DND-41 (cell line): ENCODE data around the gene ZNF44.

ENCODE experiments used
- EZH2 ChIP-seq: IDR thresholded peaks from 3 replicates; pipeline ENCODE4 v1.6.1; 2012; ENCODE audit warnings: borderline replicate concordance, low read depth, mild to moderate bottlenecking, moderate library complexity, low read length, inconsistent platforms; ENCODE audit not compliant: severe bottlenecking
- TF ChIP-seq, protein P1 (sequence below): IDR thresholded peaks from 2 replicates; pipeline ENCODE4 v1.5.1; 2012; ENCODE audit warnings: borderline replicate concordance, low read length, moderate library complexity, mild to moderate bottlenecking; ENCODE audit not compliant: poor library complexity, severe bottlenecking; ENCODE audit errors: extremely low read depth

DNA sequence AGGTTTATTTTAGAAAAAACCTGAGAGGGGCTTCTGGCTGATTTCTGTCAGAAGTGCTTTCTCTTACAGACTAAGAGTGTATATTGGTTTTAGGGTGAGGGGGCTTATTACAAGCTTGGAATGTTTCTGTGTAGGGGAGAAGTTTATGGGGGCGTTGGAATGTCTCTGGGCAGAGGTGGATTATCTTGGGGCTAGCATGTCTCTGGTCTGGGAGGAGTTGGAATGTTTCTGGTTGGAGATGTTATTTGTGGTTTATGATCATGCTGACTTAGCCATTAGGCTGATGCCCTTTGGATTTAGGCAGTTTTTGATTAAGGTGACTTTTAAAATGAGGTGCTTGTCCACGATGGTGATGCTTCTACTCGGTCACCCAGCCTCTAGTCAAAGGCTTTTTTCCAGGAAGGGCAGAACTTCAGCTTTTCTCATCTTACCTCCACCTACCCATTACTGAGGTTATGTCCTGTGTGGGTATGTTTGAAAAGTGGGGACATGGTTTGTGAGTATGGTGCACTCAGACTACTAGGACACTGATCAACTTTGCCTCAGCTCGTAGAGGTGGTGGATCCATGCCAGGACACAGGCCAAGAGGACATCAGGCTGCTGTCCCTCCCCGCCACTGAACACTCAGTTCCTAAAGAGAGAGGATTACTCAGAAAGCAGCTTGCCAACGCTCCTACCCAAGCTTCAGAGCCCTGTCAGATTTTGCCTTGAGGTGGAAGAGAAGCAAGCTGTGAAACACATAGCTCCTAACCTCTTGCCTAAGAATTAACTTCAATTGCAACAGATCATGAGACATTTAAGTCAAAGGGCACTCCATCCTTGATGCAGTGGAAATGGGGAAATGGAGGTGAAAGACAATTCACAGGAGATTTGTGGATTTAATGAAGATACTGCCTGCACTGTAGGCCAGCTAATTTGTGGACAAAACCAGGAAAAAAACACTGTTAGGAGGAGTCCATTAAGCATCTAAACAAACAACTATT lies 63.6 kb downstream of the ZNF44 start:
- TF ChIP-seq, protein P1, sequence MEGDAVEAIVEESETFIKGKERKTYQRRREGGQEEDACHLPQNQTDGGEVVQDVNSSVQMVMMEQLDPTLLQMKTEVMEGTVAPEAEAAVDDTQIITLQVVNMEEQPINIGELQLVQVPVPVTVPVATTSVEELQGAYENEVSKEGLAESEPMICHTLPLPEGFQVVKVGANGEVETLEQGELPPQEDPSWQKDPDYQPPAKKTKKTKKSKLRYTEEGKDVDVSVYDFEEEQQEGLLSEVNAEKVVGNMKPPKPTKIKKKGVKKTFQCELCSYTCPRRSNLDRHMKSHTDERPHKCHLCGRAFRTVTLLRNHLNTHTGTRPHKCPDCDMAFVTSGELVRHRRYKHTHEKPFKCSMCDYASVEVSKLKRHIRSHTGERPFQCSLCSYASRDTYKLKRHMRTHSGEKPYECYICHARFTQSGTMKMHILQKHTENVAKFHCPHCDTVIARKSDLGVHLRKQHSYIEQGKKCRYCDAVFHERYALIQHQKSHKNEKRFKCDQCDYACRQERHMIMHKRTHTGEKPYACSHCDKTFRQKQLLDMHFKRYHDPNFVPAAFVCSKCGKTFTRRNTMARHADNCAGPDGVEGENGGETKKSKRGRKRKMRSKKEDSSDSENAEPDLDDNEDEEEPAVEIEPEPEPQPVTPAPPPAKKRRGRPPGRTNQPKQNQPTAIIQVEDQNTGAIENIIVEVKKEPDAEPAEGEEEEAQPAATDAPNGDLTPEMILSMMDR: no peak
- no peak for TF ChIP-seq EZH2
